ENCODE results near the gene PIGC. TPM values are rescaled to one million over a fixed set of nuclear protein-coding genes. Genes with fewer than 3 reads are reported as not detected.
A peak's percentile ranks its signal among the peaks of the same experiment; 100 is the strongest.

The PIGC gene
- total and polyA plus RNA-seq, 2 experiments from 2014 or later = 27.8 to 32.7 TPM

- Histone ChIP-seq H3F3A (ENCODE audit: insufficient read depth) (peaks cover 21% of the 10 kb centered on the region), H3K79me2 (ENCODE audit: insufficient read depth) (no peaks in the 10 kb centered on the region), H3K9me3 (ENCODE audit: low read depth) (no peaks in the 10 kb centered on the region), H3K4me1 (ENCODE audit: insufficient read depth) (peaks cover 55% of the 10 kb centered on the region), H3K27me3 (replicated peaks; ENCODE audit: insufficient read depth) (no peaks in the 10 kb centered on the region), H3K4me3 (no peak overlapping the region), H3K9ac (no peak overlapping the region), H3K4me2 (ENCODE audit: unreplicated experiment) (no peak overlapping the region), H3K27ac (no peak overlapping the region), H3K9me2 (ENCODE audit: insufficient read depth) (no peaks in the 10 kb centered on the region), H4K20me1 (ENCODE audit: insufficient read depth) (no peaks in the 10 kb centered on the region), H3K36me3 (ENCODE audit: low read depth) (no peaks in the 10 kb centered on the region), H2AFZ (no peak overlapping the region)
- DNase-seq = no peak
- 93 to 95% methylated on average over 5 of the region's 5 CpGs for WGBS, 2 experiments (ENCODE audit: low coverage in 1 of 2, low lambda C conversion rate in 2 of 2, missing lambda C conversion rate in 2 of 2)
- in situ Hi-C loops (cut with MboI) = loop anchor here (25.0 kb wide), 1 partner anchor 590 kb away; no protein-coding TSS in a partner anchor
- no peak for TF ChIP-seq EZH2 (IDR thresholded peaks at IDR 0.05; ENCODE audit: insufficient read depth, poor library complexity, severe bottlenecking)
- no peak for TF ChIP-seq EZH2phosphoT487 (IDR thresholded peaks at IDR 0.05; ENCODE audit: insufficient read depth, low read depth)
These were observed 42.0 kb downstream of the PIGC start for GRCh38 chr1:172401892-172402291.

- no peak for DNase-seq
- no peak overlapping the region for H3K27ac ChIP-seq
- peaks cover 21% of the 10 kb centered on the region for H3F3A ChIP-seq (ENCODE audit: insufficient read depth)
- H3K9ac ChIP-seq = no peak overlapping the region
- no peaks in the 10 kb centered on the region for H3K36me3 ChIP-seq (ENCODE audit: low read depth)
- H3K4me3 ChIP-seq = no peak overlapping the region
- no peaks in the 10 kb centered on the region for H4K20me1 ChIP-seq (ENCODE audit: insufficient read depth)
- H3K9me2 ChIP-seq (ENCODE audit: insufficient read depth) = no peaks in the 10 kb centered on the region
- H3K79me2 ChIP-seq (ENCODE audit: insufficient read depth) = no peaks in the 10 kb centered on the region
- no peaks in the 10 kb centered on the region for H3K9me3 ChIP-seq (ENCODE audit: low read depth)
- H3K27me3 ChIP-seq (replicated peaks; ENCODE audit: insufficient read depth) = no peaks in the 10 kb centered on the region
- H3K4me2 ChIP-seq (ENCODE audit: unreplicated experiment) = no peak overlapping the region
- TF ChIP-seq EZH2phosphoT487 (IDR thresholded peaks at IDR 0.05; ENCODE audit: insufficient read depth, low read depth) (no peak), EZH2 (IDR thresholded peaks at IDR 0.05; ENCODE audit: insufficient read depth, poor library complexity, severe bottlenecking) (no peak)
- H3K4me1 ChIP-seq (ENCODE audit: insufficient read depth) = peaks cover 58% of the 10 kb centered on the region
- no peak overlapping the region for H2AFZ ChIP-seq
- in situ Hi-C loops (cut with MboI) = loop anchor here (25.0 kb wide), 1 partner anchor 589 kb away; no protein-coding TSS in a partner anchor
These were observed 42.4 kb downstream of the PIGC start for GRCh38 chr1:172401477-172401876.

- WGBS, 2 experiments (ENCODE audit: low coverage in 1 of 2, low lambda C conversion rate in 2 of 2, missing lambda C conversion rate in 2 of 2) = 61 to 65% methylated on average over 1 of the region's 1 CpG
These were observed 43.2 kb downstream of the PIGC start for GRCh38 chr1:172400722-172401105.

GRCh38 chr1:172399756-172400721, 43.8 kb downstream of the PIGC start:
- Histone ChIP-seq H3K36me3 (ENCODE audit: low read depth) (no peaks in the 10 kb centered on the region), H3K27ac (no peak overlapping the region), H3K9me3 (ENCODE audit: low read depth) (no peaks in the 10 kb centered on the region), H3K4me1 (ENCODE audit: insufficient read depth) (peaks cover 51% of the 10 kb centered on the region), H3K4me2 (ENCODE audit: unreplicated experiment) (peak overlapping the region; percentile 28), H3K9me2 (ENCODE audit: insufficient read depth) (no peaks in the 10 kb centered on the region), H3K9ac (peak overlapping the region; percentile 17; the same call in 1 of the 2 replicates), H3K79me2 (ENCODE audit: insufficient read depth) (no peaks in the 10 kb centered on the region), H3K27me3 (replicated peaks; ENCODE audit: insufficient read depth) (no peaks in the 10 kb centered on the region), H3K4me3 (no peak overlapping the region), H2AFZ (peak overlapping the region; percentile 79), H4K20me1 (ENCODE audit: insufficient read depth) (no peaks in the 10 kb centered on the region), H3F3A (ENCODE audit: insufficient read depth) (peaks cover 21% of the 10 kb centered on the region)
- 50 to 52% methylated on average over 6 of the region's 6 CpGs for WGBS, 2 experiments (ENCODE audit: low coverage in 1 of 2, low lambda C conversion rate in 2 of 2, missing lambda C conversion rate in 2 of 2)
- no peak for DNase-seq
- in situ Hi-C loops (cut with MboI) = loop anchor here (25.0 kb wide), 1 partner anchor 588 kb away; no protein-coding TSS in a partner anchor
- TF ChIP-seq EZH2phosphoT487 (IDR thresholded peaks at IDR 0.05; ENCODE audit: insufficient read depth, low read depth) = no peak
- no peak for TF ChIP-seq EZH2 (IDR thresholded peaks at IDR 0.05; ENCODE audit: insufficient read depth, poor library complexity, severe bottlenecking)

More at GRCh38 chr1:172400722-172401105, 43.2 kb downstream of the PIGC start:
- Histone ChIP-seq H4K20me1 (ENCODE audit: insufficient read depth) (no peaks in the 10 kb centered on the region), H3K9me3 (ENCODE audit: low read depth) (no peaks in the 10 kb centered on the region), H3K9me2 (ENCODE audit: insufficient read depth) (no peaks in the 10 kb centered on the region), H3F3A (ENCODE audit: insufficient read depth) (peaks cover 21% of the 10 kb centered on the region), H3K27ac (no peak overlapping the region), H3K4me3 (no peak overlapping the region), H3K4me1 (ENCODE audit: insufficient read depth) (peaks cover 54% of the 10 kb centered on the region), H3K4me2 (ENCODE audit: unreplicated experiment) (no peak overlapping the region), H3K36me3 (ENCODE audit: low read depth) (no peaks in the 10 kb centered on the region), H3K9ac (no peak overlapping the region), H3K27me3 (replicated peaks; ENCODE audit: insufficient read depth) (no peaks in the 10 kb centered on the region), H3K79me2 (ENCODE audit: insufficient read depth) (no peaks in the 10 kb centered on the region), H2AFZ (peak overlapping the region; percentile 30; the same call in 1 of the 2 replicates)
- no peak for DNase-seq
- TF ChIP-seq EZH2phosphoT487 (IDR thresholded peaks at IDR 0.05; ENCODE audit: insufficient read depth, low read depth) = no peak
- no peak for TF ChIP-seq EZH2 (IDR thresholded peaks at IDR 0.05; ENCODE audit: insufficient read depth, poor library complexity, severe bottlenecking)
- in situ Hi-C loops (cut with MboI) = loop anchor here (25.0 kb wide), 1 partner anchor 588 kb away; no protein-coding TSS in a partner anchor
